HepG2 (cell line): Measurements from ENCODE around the gene CEP68. TPM values are rescaled to one million over a fixed set of nuclear protein-coding genes. Genes with fewer than 3 reads are reported as not detected.
A peak's percentile ranks its signal among the peaks of the same experiment; 100 is the strongest.

Experiments used
- GTF3A ChIP-seq: sonication (generic); formaldehyde crosslinking; conservative IDR thresholded peaks from 2 replicates; pipeline ENCODE4 v1.4.0; 2020; ENCODE audit warnings: mild to moderate bottlenecking, missing genetic modification reagents
- HNRNPUL1 ChIP-seq: fragments of 200-400 bp; formaldehyde crosslinking; IDR thresholded peaks from 2 replicates; pipeline ENCODE4 v1.6.1; 2017; ENCODE audit warnings: low read depth, mild to moderate bottlenecking, low read length, moderate library complexity
- PHF5A ChIP-seq: IDR thresholded peaks from one replicate; pipeline ENCODE4 v1.6.1; 2018; ENCODE audit warnings: low read depth, missing genetic modification reagents; ENCODE audit not compliant: unreplicated experiment
- PTBP1 ChIP-seq: fragments of 200-400 bp; formaldehyde crosslinking; IDR thresholded peaks from 2 replicates; pipeline ENCODE4 v1.6.1; 2018; ENCODE audit warnings: low read length, low read depth; ENCODE audit not compliant: poor library complexity, severe bottlenecking
- RARA ChIP-seq: IDR thresholded peaks from 2 replicates; pipeline ENCODE4 v1.6.1; 2016; ENCODE audit warnings: missing genetic modification reagents, missing compliant biosample characterization
- ZBTB40 ChIP-seq, 2 experiments: fragments of 450-650 bp in 1 of 2; sonication (generic) in 1 of 2; formaldehyde crosslinking in 1 of 2; IDR thresholded peaks; 2 replicates each; pipeline versions ENCODE4 v1.6.1 to v1.8.0; 2016 to 2022; ENCODE audit warnings: antibody characterized with exemption in 1 of 2, mild to moderate bottlenecking in 1 of 2, missing genetic modification reagents in 1 of 2
- ZBTB7B ChIP-seq: sonication (generic); formaldehyde crosslinking; IDR thresholded peaks from 2 replicates; pipeline ENCODE4 v1.4.0; 2020; ENCODE audit warnings: missing genetic modification reagents
- ZFP90 ChIP-seq: sonication (generic); formaldehyde crosslinking; IDR thresholded peaks from 2 replicates; pipeline ENCODE4 v1.8.0; 2022; ENCODE audit warnings: missing genetic modification reagents, mild to moderate bottlenecking, inconsistent platforms, borderline replicate concordance
- ZNF12 ChIP-seq: sonication (generic); formaldehyde crosslinking; IDR thresholded peaks from 2 replicates; pipeline ENCODE4 v1.5.0; 2020; ENCODE audit warnings: missing genetic modification reagents
- polyA plus RNA-seq, 8 experiments: library from polyadenylated mRNA; depleted of rRNA in 3 of 8; stranded (reverse) in 7 of 8; unstranded in 1 of 8; fragments of >200 nt; fragmentation: Illumina TruSeq in 4 of 8; extraction: Trizol in 4 of 8; gene quantifications; 2 replicates each; pipeline versions ENCODE4 v1.2.1 to v1.2.3, GENCODE V29; 2011 to 2016; ENCODE audit warnings: low read depth in 4 of 8, missing spikeins in 1 of 8, mixed read lengths in 1 of 8; ENCODE audit not compliant: insufficient read depth in 1 of 8
- total RNA-seq, 5 experiments: library from RNA; depleted of rRNA; stranded (reverse); fragments of >200 nt; fragmentation: Illumina TruSeq; extraction: Trizol; gene quantifications; 2 replicates each; pipeline ENCODE4 v1.2.3, GENCODE V29; 2016; ENCODE audit warnings: low read depth in 1 of 5
- TF ChIP-seq, protein P1 (sequence below): sonication (generic); formaldehyde crosslinking; conservative IDR thresholded peaks from 2 replicates; pipeline ENCODE4 v1.4.0; 2020; ENCODE audit warnings: mild to moderate bottlenecking, missing genetic modification reagents, moderate library complexity
- TF ChIP-seq, protein P2 (sequence below): sonication (generic); formaldehyde crosslinking; IDR thresholded peaks from 2 replicates; pipeline ENCODE4 v1.5.1; 2020; ENCODE audit warnings: mild to moderate bottlenecking, moderate library complexity, missing genetic modification reagents

CEP68 gene
- total and polyA plus RNA-seq, 2 of the 13 experiments (the other 11 are each of a cell fraction or from before 2014, with no cell fraction given): 5.7 to 9.3 TPM

GRCh38 chr2:65055422-65056214 lies 598 bp upstream of the CEP68 start (continued):
- TF ChIP-seq ZBTB40 (IDR thresholded peaks at IDR 0.05): no peak
- 0 out of 2 replicates have a peak, but pooled peaks have one; percentile 19 for TF ChIP-seq ZBTB40 (CRISPR knock-in tag; IDR thresholded peaks at IDR 0.05)
- no peak for TF ChIP-seq HNRNPUL1
- TF ChIP-seq ZFP90: no peak
- TF ChIP-seq, protein P1, sequence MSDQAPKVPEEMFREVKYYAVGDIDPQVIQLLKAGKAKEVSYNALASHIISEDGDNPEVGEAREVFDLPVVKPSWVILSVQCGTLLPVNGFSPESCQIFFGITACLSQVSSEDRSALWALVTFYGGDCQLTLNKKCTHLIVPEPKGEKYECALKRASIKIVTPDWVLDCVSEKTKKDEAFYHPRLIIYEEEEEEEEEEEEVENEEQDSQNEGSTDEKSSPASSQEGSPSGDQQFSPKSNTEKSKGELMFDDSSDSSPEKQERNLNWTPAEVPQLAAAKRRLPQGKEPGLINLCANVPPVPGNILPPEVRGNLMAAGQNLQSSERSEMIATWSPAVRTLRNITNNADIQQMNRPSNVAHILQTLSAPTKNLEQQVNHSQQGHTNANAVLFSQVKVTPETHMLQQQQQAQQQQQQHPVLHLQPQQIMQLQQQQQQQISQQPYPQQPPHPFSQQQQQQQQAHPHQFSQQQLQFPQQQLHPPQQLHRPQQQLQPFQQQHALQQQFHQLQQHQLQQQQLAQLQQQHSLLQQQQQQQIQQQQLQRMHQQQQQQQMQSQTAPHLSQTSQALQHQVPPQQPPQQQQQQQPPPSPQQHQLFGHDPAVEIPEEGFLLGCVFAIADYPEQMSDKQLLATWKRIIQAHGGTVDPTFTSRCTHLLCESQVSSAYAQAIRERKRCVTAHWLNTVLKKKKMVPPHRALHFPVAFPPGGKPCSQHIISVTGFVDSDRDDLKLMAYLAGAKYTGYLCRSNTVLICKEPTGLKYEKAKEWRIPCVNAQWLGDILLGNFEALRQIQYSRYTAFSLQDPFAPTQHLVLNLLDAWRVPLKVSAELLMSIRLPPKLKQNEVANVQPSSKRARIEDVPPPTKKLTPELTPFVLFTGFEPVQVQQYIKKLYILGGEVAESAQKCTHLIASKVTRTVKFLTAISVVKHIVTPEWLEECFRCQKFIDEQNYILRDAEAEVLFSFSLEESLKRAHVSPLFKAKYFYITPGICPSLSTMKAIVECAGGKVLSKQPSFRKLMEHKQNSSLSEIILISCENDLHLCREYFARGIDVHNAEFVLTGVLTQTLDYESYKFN (CRISPR knock-in tag): peak; percentile 38; the same call in 1 of the 2 replicates
- TF ChIP-seq, protein P2, sequence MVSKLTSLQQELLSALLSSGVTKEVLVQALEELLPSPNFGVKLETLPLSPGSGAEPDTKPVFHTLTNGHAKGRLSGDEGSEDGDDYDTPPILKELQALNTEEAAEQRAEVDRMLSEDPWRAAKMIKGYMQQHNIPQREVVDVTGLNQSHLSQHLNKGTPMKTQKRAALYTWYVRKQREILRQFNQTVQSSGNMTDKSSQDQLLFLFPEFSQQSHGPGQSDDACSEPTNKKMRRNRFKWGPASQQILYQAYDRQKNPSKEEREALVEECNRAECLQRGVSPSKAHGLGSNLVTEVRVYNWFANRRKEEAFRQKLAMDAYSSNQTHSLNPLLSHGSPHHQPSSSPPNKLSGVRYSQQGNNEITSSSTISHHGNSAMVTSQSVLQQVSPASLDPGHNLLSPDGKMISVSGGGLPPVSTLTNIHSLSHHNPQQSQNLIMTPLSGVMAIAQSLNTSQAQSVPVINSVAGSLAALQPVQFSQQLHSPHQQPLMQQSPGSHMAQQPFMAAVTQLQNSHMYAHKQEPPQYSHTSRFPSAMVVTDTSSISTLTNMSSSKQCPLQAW (CRISPR knock-in tag): no peak; the same call in 1 of the 2 replicates
- peak; percentile 20; the same call in 1 of the 2 replicates for TF ChIP-seq ZNF12
- no peak for TF ChIP-seq PTBP1
- peak; percentile 64; the same call in 1 of the 2 replicates for TF ChIP-seq ZBTB7B
- TF ChIP-seq GTF3A (CRISPR knock-in tag): no peak
- TF ChIP-seq RARA (CRISPR knock-in tag): peak; percentile 18; the same call in 1 of the 2 replicates
- TF ChIP-seq PHF5A (CRISPR knock-in tag): no peak
